Fibroblast of upper back skin (primary cell): ENCODE measurements around the gene TRPC4.

Source experiments
- DNase-seq: peaks from one replicate; pipeline ENCODE4 v3.0.0-alpha.2; 2013

The TRPC4 gene

GRCh38 chr13:37652596-37652995, 217.0 kb downstream of the TRPC4 start:
- no peak for DNase-seq

- DNase-seq, result no peak
Measured at GRCh38 chr13:37651891-37652290, 217.7 kb downstream of the TRPC4 start.

GRCh38 chr13:37648609-37649008, 221.0 kb downstream of the TRPC4 start:
- DNase-seq, result peak; percentile 83

- no peak for DNase-seq
Measured at GRCh38 chr13:37647031-37647650, 222.4 kb downstream of the TRPC4 start.

GRCh38 chr13:37646531-37646930, 223.0 kb downstream of the TRPC4 start:
- DNase-seq, result no peak

- no peak for DNase-seq
Measured at GRCh38 chr13:37645181-37645740, 224.3 kb downstream of the TRPC4 start.

- no peak for DNase-seq
Measured at GRCh38 chr13:37641391-37641790, 228.2 kb downstream of the TRPC4 start.

- peak; percentile 73 for DNase-seq
Measured at GRCh38 chr13:37640499-37640898, 229.1 kb downstream of the TRPC4 start.

GRCh38 chr13:37636701-37637100, 232.9 kb downstream of the TRPC4 start:
- no peak for DNase-seq

- no peak for DNase-seq
Measured at GRCh38 chr13:37632294-37632693, 237.3 kb downstream of the TRPC4 start.

GRCh38 chr13:37627428-37627827, 242.1 kb downstream of the TRPC4 start:
- no peak for DNase-seq

GRCh38 chr13:37621811-37622361, 247.7 kb downstream of the TRPC4 start:
- peak; percentile 95 for DNase-seq

- DNase-seq, result peak; percentile 85
Measured at GRCh38 chr13:37618554-37618953, 251.0 kb downstream of the TRPC4 start.

- peak; percentile 96 for DNase-seq
Measured at GRCh38 chr13:37617173-37617572, 252.4 kb downstream of the TRPC4 start.

- peak; percentile 48 for DNase-seq
Measured at GRCh38 chr13:37616131-37616530, 253.4 kb downstream of the TRPC4 start.

GRCh38 chr13:37615276-37615675, 254.3 kb downstream of the TRPC4 start:
- peak; percentile 44 for DNase-seq

GRCh38 chr13:37613638-37614037, 255.9 kb downstream of the TRPC4 start:
- no peak for DNase-seq

- no peak for DNase-seq
Measured at GRCh38 chr13:37613236-37613635, 256.3 kb downstream of the TRPC4 start.

GRCh38 chr13:37608750-37609339, 260.7 kb downstream of the TRPC4 start:
- no peak for DNase-seq

GRCh38 chr13:37602733-37603381, 266.7 kb downstream of the TRPC4 start:
- DNase-seq, result peak; percentile 41

- DNase-seq, result peak; percentile 43
Measured at GRCh38 chr13:37601648-37602440, 267.7 kb downstream of the TRPC4 start.

- DNase-seq, result peak; percentile 29
Measured at GRCh38 chr13:37599519-37599918, 270.1 kb downstream of the TRPC4 start.

- peak; percentile 87 for DNase-seq
Measured at GRCh38 chr13:37598597-37598996, 271.0 kb downstream of the TRPC4 start, which contains the start of gene POSTN. POSTN (minus strand) TSS chr13:37598768; CDS start chr13:37598726, 42 bp downstream.
